SU-DHL-6 (cell line): ENCODE results near the gene ULK1.

Experiments used
- CTCF ChIP-seq: fragments of 200-600 bp; sonication (generic); IDR thresholded peaks from one replicate; pipeline ENCODE4 v1.5.1; 2017; ENCODE audit warnings: antibody characterized with exemption, mild to moderate bottlenecking, low read length, moderate library complexity; ENCODE audit not compliant: insufficient read depth, poor library complexity, severe bottlenecking
- EZH2phosphoT487 ChIP-seq: fragments of 200-600 bp; sonication (generic), shearing (Covaris generic); conservative IDR thresholded peaks from 2 replicates; pipeline ENCODE4 v1.6.1; 2018; ENCODE audit warnings: mild to moderate bottlenecking, antibody characterized with exemption, low read length, moderate library complexity, mixed read lengths

- TF ChIP-seq CTCF, result no peak
- TF ChIP-seq EZH2phosphoT487, result no peak
These were observed 10.7 kb downstream of the ULK1 start for GRCh38 chr12:131905081-131905629.
